Suprapubic skin (tissue), 3 donors: ENCODE results near the gene ATP6V0E1.

ENCODE experiments used
- CTCF ChIP-seq, 2 donors: fragments of 200-600 bp in 1 of 2; fragments of 450-650 bp in 1 of 2; sonication (generic) in 1 of 2; IDR thresholded peaks; one replicate each; pipeline ENCODE4 v1.5.1; 2016 to 2019; ENCODE audit warnings: antibody characterized with exemption in 2 of 2, mild to moderate bottlenecking in 1 of 2, moderate library complexity in 1 of 2
- POLR2A ChIP-seq, 2 donors: fragments of 450-650 bp; IDR thresholded peaks; one replicate each; pipeline ENCODE4 v1.6.1; 2017; ENCODE audit warnings: antibody characterized with exemption in 2 of 2, mild to moderate bottlenecking in 2 of 2, moderate library complexity in 2 of 2

- TF ChIP-seq CTCF (IDR thresholded peaks at IDR 0.05) (no peak), POLR2A (IDR thresholded peaks at IDR 0.05) (no peak)
These were observed 45.9 kb downstream of the ATP6V0E1 start for GRCh38 chr5:173029499-173029921.
